Right lobe of liver (tissue), 4 donors: Measurements from ENCODE around the gene DNM3.

Source experiments
- POLR2A ChIP-seq: fragments of 450-650 bp; IDR thresholded peaks from one replicate; pipeline ENCODE4 v1.6.1; 2017; ENCODE audit warnings: antibody characterized with exemption, mild to moderate bottlenecking
- TF ChIP-seq, protein P1 (sequence below), 4 donors: fragments of 200-600 bp in 3 of 4; fragments of 450-650 bp in 1 of 4; IDR thresholded peaks; one replicate each; pipeline versions ENCODE4 v1.5.1 to v1.8.0; 2016 to 2022; ENCODE audit warnings: antibody characterized with exemption in 4 of 4, mild to moderate bottlenecking in 2 of 4
- donor health status: DM: no; HTN: no; CAD: no.
- donor health status: DM: no; HTN: no; CAD: no.
- donor health status: DM: no; HTN: yes; CAD: no.

DNA sequence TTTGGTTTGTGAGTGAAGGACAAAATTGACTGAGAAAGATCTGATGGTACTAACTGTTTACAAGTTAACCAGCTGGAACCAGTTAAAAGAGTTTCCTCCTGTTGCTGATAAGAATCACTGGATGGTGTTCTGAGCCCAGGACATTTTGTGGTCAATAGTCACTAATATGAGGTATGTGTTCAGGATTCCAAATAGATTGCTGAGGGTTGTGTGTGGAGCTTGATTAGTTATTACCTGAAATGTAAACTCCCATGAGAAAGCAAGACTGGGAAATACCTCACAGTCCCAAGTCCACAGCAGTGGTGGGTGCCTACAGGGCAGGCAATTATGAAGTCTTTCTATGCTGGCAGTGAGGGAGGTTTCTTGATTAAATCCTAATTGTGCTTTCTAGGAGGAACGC lies 164.6 kb downstream of the DNM3 start:
- TF ChIP-seq POLR2A = no peak
- TF ChIP-seq, protein P1, sequence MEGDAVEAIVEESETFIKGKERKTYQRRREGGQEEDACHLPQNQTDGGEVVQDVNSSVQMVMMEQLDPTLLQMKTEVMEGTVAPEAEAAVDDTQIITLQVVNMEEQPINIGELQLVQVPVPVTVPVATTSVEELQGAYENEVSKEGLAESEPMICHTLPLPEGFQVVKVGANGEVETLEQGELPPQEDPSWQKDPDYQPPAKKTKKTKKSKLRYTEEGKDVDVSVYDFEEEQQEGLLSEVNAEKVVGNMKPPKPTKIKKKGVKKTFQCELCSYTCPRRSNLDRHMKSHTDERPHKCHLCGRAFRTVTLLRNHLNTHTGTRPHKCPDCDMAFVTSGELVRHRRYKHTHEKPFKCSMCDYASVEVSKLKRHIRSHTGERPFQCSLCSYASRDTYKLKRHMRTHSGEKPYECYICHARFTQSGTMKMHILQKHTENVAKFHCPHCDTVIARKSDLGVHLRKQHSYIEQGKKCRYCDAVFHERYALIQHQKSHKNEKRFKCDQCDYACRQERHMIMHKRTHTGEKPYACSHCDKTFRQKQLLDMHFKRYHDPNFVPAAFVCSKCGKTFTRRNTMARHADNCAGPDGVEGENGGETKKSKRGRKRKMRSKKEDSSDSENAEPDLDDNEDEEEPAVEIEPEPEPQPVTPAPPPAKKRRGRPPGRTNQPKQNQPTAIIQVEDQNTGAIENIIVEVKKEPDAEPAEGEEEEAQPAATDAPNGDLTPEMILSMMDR (IDR thresholded peaks at IDR 0.05) = no peak
